Kasumi-1 (cell line): ENCODE results near the gene REEP6.
"Not testable (repeated sequence)": the region's sequence is repeated elsewhere in the genome, so short reads cannot be mapped to it uniquely, and the experiment has no call there.

Source experiments
- DNase-seq, 2 experiments: peaks; one replicate each; lab custom pipeline; 2025; lab: John Stamatoyannopoulos, UW

Gene REEP6

DNA sequence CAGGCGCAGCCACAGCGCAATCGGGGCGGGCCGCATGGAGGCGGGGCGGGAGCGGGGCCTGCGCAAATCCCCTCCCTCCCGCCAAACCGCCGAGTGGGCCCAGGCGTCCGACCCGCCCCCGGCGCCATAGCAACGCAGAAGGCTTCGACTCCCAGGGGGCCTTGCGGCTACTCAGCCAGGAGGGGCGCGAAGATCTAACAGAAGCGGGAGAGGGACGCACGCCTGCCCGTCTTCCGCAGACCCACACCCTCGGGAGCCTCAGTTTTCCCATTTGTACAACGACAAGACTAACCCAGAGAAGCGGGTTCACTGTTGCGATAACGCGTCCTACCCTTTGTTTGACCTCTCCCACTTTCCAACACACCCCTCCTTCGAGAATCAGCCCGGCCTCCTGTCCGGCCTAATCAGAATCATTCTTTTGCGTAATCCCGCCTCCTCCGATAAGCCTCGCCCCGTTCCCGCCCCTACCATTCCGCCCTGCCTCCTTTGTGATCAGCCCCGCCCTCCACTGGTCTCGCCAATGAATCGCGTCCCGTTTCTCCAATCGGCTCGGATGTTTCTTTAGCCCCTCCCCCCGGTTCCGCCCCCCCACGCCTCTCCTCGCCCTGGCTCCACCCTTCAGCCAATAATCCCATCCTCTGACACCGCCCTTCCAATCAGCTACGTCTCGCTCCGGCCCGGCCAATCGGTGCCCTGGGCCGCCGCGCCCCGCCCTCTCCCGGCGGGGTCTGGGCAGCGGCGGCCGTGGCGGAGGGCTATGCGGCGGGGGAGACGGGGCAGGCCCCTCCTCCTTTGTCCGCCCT lies 469 bp upstream of the REEP6 start, which contains the start of gene PCSK4:
Gene PCSK4 (minus strand): TSS at position 40 of the 803 bp plus-strand sequence. CDS start 4 bp downstream, at position 36.
- DNase-seq, result peak; percentile 98 to 100

DNA sequence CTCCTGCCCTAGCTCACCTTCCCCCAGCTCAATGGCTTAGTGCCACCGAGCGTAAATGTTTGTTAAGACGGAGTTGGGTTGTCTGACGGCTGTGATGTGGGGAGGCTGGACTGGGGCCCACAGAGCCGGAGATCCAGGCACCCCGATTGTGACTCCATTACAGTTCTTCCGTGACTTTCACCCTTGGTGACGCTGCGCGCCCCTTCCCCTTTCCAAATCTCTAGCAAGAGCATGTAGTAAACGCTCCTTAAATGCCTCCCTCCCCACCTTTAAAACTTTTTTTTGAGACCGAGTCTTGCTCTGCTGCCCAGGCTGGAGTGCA lies 829 bp downstream of the REEP6 start:
- no peak for DNase-seq

DNA sequence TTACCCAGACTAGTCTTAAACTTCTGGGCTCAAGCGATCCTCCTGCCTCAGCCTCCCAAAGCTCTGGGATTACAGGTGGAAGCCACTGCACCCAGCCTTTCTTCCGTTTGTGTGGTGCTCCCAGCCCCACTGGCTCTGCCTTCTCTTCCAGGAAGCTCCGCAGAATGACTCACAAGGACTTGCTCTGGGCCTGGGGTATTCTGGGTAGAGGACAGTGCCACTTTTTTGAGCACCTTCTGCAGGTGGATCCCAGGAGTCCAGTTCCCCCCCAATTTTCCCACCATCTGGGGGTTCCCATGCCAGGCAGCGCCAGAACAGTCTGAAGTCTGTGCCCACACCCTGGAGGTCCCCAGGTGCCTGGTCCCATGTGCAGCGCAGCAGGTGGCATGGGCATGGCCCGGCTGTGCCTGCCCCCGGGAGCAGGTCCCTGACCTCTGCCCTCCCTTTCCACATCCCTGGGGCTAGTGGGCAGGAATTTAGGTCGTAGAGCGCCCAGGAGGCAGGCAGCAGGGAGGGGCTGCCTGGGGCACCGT lies 1.6 kb downstream of the REEP6 start:
- DNase-seq, result no peak

DNA sequence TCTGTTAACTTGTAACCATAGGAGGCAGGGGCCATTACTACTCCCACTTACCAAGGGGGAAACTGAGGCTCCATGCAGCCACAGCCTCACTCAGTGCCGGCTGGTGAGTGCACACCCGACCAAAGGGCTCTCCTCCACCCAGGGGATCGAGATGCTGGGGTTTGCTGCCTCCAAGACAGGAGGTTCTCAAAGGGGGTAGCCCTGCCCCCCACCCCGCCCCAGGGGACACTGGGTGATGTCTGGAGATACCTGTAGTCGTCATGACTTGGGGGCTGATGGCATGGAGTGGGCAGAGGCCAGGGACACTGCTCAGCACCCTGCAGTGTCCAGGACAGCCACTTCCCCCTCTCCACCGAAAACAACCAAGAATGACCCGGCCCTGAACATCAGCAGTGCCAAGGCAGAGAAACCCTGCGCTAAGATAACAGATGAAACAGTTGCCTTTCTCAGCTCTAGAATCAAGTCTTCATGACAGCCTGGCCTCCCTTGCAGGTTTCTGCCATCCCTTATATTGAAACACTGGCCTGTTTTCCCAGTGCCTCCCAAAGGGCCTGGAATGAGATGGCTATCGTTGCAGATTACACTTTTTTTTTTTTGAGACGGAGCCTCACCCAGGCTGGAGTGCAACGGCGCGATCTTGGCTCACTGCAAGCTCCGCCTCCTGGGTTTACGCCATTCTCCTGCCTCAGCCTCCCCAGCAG lies 3.3 kb downstream of the REEP6 start:
- no peak for DNase-seq

DNA sequence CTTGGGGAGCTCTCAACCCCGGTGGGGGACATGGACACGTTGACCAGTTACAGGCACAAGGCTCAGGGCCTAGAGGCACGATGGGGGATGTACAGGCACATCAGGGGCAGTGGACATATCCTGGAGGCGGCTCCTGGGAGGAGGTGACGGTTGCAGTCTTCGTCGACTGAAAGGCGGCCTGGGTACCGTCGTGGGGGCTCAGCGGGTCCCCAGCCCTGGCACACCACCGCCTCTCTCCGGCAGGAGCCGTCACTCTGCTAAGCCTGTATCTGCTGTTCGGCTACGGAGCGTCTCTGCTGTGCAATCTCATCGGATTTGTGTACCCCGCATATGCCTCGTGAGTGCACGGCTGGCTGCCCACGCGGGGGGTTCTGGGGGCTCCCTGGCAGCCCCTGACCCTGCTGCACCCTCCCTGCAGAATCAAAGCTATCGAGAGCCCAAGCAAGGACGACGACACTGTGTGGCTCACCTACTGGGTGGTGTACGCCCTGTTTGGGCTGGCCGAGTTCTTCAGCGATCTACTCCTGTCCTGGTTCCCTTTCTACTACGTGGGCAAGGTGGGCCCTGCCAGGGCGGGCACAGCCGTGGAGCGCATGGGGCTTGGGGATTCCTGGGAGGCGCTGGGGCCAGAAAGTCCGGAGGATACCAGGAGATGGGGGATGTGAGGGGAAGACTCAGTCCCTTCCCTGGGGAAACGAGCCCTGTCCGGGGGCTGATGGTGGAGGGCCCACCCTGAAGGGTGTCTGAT lies 4.2 kb downstream of the REEP6 start:
- DNase-seq, result no peak

DNA sequence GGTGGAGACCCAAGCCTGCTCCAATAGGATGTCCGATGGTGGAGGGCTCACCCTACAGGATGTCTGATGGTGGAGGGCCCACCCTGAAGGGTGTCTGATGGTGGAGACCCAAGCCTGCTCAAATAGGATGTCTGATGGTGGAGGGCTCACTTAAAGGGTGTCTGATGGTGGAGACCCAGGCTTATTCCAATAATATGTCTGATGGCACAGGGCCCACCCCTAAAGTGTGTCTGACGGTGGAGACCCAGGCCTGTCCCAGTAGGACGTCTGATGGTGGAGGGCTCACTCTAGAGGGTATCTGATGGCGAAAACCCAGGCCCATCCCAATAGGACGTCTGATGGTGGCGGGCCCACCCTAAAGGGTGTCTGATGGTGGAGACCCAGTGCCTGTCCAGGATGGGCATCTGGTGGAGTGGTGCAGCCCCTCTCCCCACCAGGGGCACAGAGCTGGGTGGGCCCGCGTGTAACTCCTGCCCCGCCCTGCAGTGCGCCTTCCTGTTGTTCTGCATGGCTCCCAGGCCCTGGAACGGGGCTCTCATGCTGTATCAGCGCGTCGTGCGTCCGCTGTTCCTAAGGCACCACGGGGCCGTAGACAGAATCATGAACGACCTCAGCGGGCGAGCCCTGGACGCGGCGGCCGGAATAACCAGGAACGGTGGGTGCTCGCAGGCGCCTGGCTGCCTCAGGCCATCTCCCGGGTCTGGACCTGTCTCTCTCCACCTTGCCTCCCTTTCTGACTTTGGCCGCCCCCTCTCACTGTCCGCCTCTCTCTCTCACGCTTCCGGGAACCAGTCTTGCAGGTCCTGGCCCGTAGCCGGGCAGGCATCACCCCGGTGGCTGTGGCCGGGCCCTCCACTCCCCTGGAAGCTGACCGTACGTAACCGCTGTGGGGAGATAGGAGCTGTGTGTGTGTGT lies 5.1 kb downstream of the REEP6 start:
- DNase-seq, result no peak

DNA sequence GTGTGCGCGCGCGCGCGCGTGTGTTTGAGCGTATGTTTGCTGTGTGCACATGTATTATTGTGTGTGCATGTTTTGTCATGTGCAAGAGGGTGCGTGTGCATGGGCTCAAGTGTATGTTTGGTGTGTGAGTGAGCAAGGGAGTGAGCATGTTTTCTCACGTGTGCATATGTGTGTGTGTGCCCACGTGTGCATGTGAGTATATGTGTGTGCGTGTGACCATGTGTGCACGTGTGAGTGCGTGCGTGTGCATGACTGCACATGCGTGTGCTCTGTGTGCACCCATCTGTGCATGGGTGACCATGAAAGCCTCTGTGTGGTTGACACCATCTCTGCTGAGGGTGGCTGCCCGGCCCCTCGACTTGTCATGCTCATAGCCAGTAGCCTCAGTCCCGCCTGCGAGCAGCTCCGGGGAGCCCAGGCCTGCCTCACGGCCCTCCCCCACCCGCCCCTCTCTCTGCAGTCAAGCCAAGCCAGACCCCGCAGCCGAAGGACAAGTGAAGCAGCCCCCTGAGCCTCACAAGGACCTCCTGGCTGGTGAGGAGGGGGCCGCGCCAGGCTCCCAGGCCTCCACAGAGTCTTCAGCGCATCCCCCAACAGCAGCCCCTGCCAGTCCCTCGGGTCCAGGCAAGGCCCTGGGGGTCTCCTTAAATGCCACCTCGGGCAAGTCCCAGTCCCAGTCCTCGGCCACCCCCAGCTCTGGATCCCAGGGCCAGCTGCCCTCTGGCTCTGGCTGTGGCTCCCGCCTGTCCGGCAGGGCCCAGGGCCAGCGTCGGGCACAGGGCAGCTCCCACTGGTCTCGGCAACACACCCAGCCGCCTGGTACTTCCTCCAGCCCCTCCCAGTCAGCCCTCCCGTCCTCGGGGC lies 6.0 kb downstream of the REEP6 start:
- no peak for DNase-seq

DNA sequence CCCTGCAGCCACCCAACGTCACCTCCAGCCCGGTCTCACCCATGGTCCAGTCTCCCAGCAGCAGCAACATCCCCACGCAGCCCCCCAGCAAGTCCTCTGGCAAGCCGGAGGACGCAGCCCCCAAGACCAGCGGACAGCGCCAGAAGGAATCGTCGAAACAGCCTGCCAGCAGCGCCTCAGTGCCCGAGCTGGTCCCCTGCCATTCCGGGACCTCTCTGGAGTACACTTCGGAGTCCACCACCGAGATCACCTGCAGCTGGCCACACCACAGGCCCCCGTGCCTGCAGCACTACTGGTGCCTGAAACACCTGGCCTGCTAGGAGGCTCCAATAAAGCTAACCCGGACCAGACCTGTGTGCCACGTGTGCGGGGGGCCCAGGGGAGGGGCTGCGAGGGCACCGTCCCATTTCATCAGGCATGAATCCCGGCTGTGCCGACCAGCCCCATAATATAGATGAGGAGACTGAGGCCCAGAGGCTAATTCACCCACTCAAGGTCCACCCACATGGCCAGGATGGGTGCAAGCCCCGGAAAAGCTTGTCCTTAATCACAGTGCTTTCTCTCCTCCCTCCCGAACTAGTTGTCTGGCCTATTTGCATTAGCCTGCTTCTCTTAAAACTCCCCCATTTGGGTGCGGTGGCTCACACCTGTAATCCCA lies 6.7 kb downstream of the REEP6 start:
- DNase-seq, result no peak

DNA sequence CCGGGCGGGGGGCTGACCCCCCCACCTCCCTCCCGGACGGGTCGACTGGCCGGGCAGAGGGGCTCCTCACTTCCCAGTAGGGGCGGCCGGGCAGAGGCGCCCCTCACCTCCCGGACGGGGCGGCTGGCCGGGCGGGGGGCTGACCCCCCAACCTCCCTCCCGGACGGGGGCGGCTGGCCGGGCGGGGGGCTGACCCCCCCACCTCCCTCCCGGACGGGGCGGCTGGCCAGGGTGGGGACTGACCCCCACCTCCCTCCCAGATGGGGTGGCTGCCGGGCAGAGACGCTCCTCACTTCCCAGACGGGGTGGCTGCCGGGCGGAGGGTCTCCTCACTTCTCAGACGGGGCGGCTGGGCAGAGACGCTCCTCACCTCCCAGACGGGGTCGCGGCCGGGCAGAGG lies 8.2 kb downstream of the REEP6 start:
- DNase-seq, result not testable (repeated sequence)

DNA sequence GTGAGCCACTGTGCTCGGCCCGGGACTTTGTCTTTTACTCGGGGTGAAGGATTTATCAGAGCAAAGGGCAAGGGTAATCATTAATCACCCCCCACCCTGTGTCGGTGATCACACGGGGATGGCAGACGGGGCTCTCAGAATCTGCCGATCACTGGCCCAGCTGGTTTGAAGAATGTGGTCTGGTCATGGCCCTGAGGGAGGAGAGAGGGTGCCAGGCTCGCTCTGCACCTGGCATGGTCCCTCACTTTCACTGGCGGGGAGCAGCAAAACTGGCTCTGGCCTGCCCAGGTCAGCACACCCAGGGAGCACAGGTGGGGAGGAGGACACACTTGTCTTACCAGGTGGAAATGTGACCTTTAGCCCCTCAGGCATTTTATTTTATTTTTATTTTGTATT lies 10.2 kb downstream of the REEP6 start:
- no peak for DNase-seq

DNA sequence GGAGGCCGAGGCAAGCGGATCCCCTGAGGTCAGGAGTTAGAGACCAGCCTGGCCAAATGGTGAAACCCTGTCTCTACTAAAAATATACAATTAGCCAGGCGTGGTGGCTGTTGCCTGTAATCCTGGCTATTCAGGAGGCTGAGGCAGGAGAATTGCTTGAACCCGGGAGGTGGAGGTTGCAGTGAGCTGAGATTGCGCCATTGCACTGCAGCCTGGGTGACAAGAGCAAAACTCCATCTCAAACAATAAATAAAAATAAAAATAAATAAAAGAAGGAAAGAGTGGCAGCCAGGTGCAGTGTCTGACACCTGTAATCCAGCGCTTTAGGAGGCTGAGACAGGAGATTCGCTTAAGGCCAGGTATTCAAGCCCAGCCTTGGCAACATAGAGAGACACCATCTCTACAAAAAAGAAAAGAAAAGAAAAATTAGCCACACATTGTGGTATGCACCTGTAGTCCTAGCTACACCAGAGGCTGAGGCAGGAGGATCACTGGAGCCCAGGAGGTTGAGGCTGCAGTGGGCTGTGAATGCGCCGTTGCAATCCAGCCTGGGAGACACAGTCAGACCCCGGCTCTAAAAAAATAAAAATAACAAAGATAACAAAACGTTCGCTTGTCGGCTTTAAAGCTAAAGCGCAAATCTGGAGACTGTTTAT lies 11.6 kb downstream of the REEP6 start:
- no peak for DNase-seq

DNA sequence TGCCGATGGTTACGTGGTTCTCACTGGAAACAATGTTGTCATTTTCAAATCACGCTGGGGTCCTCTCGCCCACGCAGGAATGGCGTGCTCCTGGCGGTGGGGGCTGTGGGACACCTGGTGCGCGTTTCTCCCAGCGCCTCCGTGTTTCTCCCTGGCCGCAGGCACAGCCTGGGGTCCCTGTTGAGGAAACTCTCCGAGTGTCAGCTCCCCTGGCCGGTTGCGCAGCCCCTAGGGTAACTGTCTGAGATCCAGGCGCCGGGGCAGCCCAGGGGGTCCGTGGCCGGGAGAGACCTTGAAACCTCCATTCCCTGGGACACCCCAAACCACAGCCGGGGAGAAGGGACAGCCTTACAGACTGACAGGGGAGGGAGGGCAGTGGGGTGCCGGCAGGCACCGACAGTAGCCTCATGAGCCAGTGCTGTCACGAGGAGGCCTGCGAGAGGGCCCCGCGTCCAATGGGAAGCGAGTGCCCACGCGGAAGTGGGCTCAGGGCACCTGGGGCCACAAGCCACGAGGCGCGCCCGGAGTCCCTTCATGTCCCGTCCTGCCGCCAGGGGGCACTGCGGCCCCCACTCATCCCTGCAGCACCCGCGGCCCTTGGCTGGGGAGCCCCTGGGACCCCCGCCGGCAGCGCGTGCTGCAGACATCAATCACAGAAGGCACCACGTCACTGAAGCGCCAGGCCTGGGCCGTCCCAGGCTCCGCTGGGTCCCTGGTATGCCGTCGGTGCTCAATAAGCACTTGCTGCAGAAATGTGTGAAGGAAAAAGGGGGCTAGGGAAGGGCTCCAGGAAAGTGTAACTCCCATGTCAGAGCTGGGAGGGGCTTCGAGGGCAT lies 12.3 kb downstream of the REEP6 start:
- peak in 1 of 2 experiments; percentile 35 for DNase-seq

DNA sequence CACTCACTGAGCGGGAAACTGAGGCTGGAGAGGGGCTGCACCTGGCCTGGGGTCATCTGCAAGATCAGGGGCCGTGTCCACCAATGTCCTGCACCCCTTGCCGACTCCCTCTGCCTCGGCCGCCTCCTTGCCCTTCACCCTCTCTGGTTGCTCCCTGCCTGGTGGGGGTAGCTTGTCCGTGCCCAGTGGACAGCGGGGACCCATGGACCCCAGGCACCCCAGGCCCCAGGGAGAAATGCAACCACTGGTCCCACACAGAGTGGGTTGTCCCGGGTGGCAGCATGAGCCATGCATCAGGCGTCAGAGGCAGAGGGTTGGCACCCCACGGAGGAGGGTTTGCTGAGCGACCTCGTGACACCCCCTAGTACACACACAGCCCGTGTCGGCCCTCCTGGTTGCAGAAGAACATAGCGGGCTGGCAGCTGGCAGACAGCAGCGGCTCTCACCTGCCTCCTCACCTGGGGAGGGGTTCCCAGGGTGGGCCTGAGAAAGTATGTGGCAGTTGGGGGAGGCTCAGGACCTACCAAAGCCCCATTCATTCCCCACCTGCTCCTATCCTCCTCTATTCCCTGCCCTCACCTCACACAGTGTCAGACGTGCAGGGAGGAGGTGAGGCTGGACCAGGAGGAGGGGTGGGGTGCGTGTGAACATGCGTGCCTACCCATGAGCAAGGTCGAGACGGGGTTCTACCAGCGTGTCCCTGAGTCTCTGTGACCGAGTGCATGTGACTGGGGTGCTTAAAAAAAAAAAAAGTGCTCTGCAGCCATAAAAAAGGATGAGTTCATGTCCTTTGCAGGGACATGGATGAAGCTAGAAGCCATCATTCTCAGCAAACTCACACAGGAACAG lies 13.2 kb downstream of the REEP6 start:
- no peak for DNase-seq

DNA sequence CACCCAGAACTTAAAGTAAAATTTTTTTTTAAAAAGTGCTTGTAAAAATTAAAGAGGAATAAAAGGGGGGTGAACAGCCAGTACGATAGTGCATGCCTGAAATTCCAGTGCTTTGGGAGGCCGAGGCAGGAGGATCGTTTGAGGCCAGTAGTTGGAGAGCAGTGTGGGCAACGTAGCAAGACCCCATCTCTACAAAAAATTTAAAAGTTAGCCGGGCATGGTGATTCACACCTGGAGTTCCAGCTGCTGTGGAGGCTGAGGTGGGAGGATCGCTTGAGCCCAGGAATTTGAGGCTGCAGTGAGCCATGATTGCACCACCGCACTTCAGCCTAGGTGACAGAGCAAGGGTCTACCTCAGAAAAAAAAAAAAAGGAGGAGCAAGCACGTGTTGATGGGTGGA lies 14.0 kb downstream of the REEP6 start:
- no peak for DNase-seq

DNA sequence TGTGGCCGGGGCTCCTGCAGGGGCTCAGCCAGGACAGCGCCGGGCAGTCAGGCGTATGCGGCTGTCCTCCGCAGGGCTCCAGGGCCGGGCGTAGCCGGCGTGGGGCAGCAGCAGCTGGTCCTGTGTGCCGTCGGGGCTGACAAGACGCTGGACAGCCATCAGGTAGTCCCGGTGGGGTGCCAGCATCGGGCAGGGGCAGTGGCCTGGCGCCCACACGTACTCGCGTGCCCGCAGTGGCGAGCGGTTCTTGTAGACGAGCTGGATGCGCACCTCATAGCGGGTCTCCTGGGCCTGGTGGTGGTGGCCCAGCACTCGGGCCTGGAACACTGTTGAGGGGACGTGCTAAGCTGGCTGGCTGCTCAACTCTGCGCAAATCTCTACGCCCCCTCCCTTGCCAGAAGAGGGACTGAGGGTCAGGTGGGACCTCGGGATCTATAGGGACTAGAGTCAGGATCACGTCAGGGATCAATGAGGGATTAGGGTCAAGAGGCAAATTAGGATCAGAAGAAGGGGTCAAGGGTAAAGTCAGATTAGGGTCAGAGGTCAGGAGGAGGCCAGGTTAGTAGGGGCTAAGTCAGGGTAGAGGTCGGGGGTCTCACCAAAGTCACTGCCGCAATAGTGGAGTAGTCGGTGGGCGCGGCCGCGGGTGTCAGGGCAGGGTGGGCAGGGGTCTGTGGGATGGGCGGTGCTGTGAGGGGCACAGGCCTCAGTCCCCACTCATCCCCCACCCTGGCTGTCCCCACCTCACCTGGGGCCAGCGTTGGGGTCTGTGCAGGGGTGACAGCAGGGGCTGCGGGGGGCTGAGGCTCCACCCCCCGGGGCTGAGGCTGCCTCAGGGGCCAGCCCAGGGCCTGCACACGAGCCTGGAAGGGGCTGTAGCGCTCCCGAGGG lies 15.3 kb downstream of the REEP6 start:
- DNase-seq, result no peak

DNA sequence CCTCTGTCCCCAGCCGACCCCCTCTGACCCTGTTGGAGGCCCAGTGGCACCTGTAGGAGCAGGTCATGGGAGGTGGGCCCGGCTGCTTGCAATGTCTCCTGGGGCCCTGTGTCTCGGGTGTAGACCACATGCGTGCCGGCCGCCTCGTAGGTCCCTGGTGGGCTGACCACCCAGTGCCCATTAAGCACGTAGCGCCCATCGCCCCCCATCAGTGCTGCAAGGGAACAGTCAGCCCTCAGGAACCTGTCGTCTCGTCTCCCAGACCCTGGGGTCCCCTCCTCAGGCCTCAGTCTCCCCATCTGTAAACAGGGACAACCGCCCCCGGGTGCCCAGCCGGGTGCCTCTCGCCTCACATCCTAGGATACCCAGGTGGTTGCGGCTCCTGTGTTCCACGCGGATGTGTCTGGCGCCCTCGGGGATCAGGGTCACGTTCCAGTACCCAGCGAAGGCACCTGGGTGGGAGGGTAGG lies 16.2 kb downstream of the REEP6 start:
- no peak for DNase-seq
